ENCODE results near the gene TFIP11. TPM values are rescaled to one million over a fixed set of nuclear protein-coding genes. Genes with fewer than 3 reads are reported as not detected.

TFIP11 gene
- total and polyA plus RNA-seq, 2 of the 8 experiments (the other 6 are each of a cell fraction or from before 2014, with no cell fraction given): 18.1 to 28.3 TPM

DNA sequence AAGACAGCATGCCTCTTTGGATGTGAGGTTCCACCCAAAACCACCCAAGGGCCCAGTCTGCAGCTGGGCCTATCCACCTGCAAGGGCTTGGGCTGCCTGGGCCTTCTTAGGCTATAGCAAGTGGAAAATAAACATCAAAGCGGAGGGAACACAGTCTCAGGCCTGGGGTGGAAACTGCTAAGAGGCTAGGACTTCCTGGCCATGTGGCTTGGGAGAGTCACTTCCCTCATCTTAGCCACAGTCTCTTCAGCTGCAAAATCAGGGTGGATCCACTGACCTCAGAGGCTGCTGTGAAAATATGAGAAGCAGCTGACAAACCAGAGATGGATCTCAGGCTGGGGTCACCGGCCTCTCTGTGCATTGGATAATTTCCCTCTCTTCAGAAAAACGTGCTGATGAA is 30.6 kb upstream of the TFIP11 start (continued):
- no peak for TF ChIP-seq CBX8 (IDR thresholded peaks at IDR 0.05; ENCODE audit: borderline replicate concordance, low read depth, low read length)
- no peak for TF ChIP-seq RBBP5 (IDR thresholded peaks at IDR 0.05; ENCODE audit: borderline replicate concordance, low read depth, low read length)
- TF ChIP-seq TAF1 (IDR thresholded peaks at IDR 0.05; ENCODE audit: low read depth, low read length): no peak
- TF ChIP-seq CBX5 (IDR thresholded peaks at IDR 0.05; ENCODE audit: low read depth, low read length): no peak
- TF ChIP-seq RFX5 (IDR thresholded peaks at IDR 0.05; ENCODE audit: borderline replicate concordance, low read depth, low read length): no peak
- TF ChIP-seq CHD1 (IDR thresholded peaks at IDR 0.05; ENCODE audit: low read depth, low read length): no peak
- no peak for TF ChIP-seq HDAC2 (IDR thresholded peaks at IDR 0.05; ENCODE audit: borderline replicate concordance in 1 of 2, low read depth in 2 of 2, low read length in 2 of 2)
